NCI-H345 treated with DMSO at 0.1 percent for 48 hours (cell line): Measurements from ENCODE around the gene WEE2.
"Not testable (repeated sequence)": the region's sequence is repeated elsewhere in the genome, so short reads cannot be mapped to it uniquely, and the experiment has no call there.

Source experiments
- DNase-seq: peaks from one replicate; lab custom pipeline; 2025; ENCODE audit not compliant: unreplicated experiment; lab: John Stamatoyannopoulos, UW

Gene WEE2

GRCh38 chr7:141689072-141689825 lies 18.9 kb upstream of the WEE2 start:
- not testable (repeated sequence) for DNase-seq

GRCh38 chr7:141691540-141691939 lies 16.6 kb upstream of the WEE2 start:
- DNase-seq: no peak

GRCh38 chr7:141691961-141692360 lies 16.2 kb upstream of the WEE2 start:
- DNase-seq: no peak

GRCh38 chr7:141693082-141693481 lies 15.1 kb upstream of the WEE2 start:
- DNase-seq: no peak

GRCh38 chr7:141695803-141696289 lies 12.3 kb upstream of the WEE2 start:
- no peak for DNase-seq

- no peak for DNase-seq
Observed at GRCh38 chr7:141696348-141696747, 11.8 kb upstream of the WEE2 start.

GRCh38 chr7:141697211-141697871 lies 10.8 kb upstream of the WEE2 start:
- no peak for DNase-seq

- DNase-seq: no peak
Observed at GRCh38 chr7:141698247-141699015, 9.7 kb upstream of the WEE2 start.

- no peak for DNase-seq
Observed at GRCh38 chr7:141699860-141700259, 8.3 kb upstream of the WEE2 start.

- DNase-seq: no peak
Observed at GRCh38 chr7:141700296-141700847, 7.8 kb upstream of the WEE2 start.

GRCh38 chr7:141700848-141701371 lies 7.2 kb upstream of the WEE2 start:
- no peak for DNase-seq

GRCh38 chr7:141701489-141702046 lies 6.6 kb upstream of the WEE2 start:
- peak; percentile 9 for DNase-seq

- DNase-seq: peak; percentile 42
Observed at GRCh38 chr7:141702047-141702567, 6.0 kb upstream of the WEE2 start, which contains the start of gene DENND11. Gene DENND11, minus strand, starts transcription at chr7:141702166. Its CDS starts 13 bp downstream, at chr7:141702153.

- DNase-seq: no peak
Observed at GRCh38 chr7:141702892-141703291, 5.3 kb upstream of the WEE2 start.

- no peak for DNase-seq
Observed at GRCh38 chr7:141704112-141704511, 4.0 kb upstream of the WEE2 start.

GRCh38 chr7:141704741-141705140 lies 3.4 kb upstream of the WEE2 start:
- no peak for DNase-seq

- DNase-seq: no peak
Observed at GRCh38 chr7:141706239-141707064, 1.7 kb upstream of the WEE2 start.

GRCh38 chr7:141709318-141709717 lies 1.2 kb downstream of the WEE2 start:
- no peak for DNase-seq

GRCh38 chr7:141709749-141710148 lies 1.6 kb downstream of the WEE2 start:
- no peak for DNase-seq

GRCh38 chr7:141710301-141710700 lies 2.1 kb downstream of the WEE2 start:
- DNase-seq: no peak
